GM12891 (cell line): ENCODE measurements around the gene OR6K2.

Experiments used
- DNase-seq: peaks from one replicate; pipeline ENCODE4 v3.0.0; 2011; ENCODE audit warnings: low spot score; ENCODE audit not compliant: insufficient read length
- FAIRE-seq: peaks from 2 replicates; lab custom pipeline; 2011; peaks lifted over from hg19 to GRCh38; lab: Jason Lieb, UNC
- PAX5 ChIP-seq: IDR thresholded peaks from 2 replicates; pipeline ENCODE4 v1.6.1; 2011; ENCODE audit warnings: low read length, moderate library complexity, mild to moderate bottlenecking; ENCODE audit not compliant: insufficient read depth, severe bottlenecking
- POLR2A ChIP-seq: IDR thresholded peaks from 2 replicates; pipeline ENCODE4 v1.6.1; 2011; ENCODE audit warnings: low read depth, low read length, control low read depth
- POLR2AphosphoS5 ChIP-seq: IDR thresholded peaks from 2 replicates; pipeline ENCODE4 v1.6.1; 2011; ENCODE audit warnings: low read depth, low read length, control low read depth
- POU2F2 ChIP-seq: IDR thresholded peaks from 2 replicates; pipeline ENCODE4 v1.6.1; 2011; ENCODE audit warnings: low read depth, mild to moderate bottlenecking, control low read depth, low read length, moderate library complexity
- SPI1 ChIP-seq: IDR thresholded peaks from 2 replicates; pipeline ENCODE4 v1.6.1; 2011; ENCODE audit warnings: low read depth, low read length, control low read depth
- TAF1 ChIP-seq: IDR thresholded peaks from 2 replicates; pipeline ENCODE4 v1.6.1; 2011; ENCODE audit warnings: low read depth, low read length, control low read depth

Gene OR6K2

DNA sequence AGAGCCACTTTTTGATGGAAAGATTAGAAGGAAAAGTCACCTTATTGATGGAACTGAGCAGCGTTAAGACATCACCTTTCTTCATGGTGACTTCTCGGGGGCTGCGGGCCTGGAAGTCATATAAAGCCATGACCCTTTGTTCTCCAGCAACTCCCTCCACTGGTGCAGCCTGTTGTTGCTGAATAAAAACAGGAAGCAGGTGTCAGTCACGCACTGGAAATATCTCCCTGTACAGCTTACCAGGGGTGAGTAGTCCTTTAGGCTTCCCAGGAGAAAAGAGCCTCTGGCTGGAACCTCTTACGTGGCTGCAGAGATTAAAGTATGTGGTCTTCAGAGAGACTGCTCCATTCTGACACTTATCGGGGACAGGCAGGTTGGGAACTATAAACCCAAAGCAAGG, 45.9 kb downstream of the OR6K2 start:
- TF ChIP-seq SPI1, result no peak
- no peak for TF ChIP-seq TAF1
- TF ChIP-seq POLR2A, result no peak
- TF ChIP-seq POU2F2, result no peak
- no peak for TF ChIP-seq PAX5
- no peak for TF ChIP-seq POLR2AphosphoS5
- DNase-seq, result no peak
- FAIRE-seq, result no peak

DNA sequence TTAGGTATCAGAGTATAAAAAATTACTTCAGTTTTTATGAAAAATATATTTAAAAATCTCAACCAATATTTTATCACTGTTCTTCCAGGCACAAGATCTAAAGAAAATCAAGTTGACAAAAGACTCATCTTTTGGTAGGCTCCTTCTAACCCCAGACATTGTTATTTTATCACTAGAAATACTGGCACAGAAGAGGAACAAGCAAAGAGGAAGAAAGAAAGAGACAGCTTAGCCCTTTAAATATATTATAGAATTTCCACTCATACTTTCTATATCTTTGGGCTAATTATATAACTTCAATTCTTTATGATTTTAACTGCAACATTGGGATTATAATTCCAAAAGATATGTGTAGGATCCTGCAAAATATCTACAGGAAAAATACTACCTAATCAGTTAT, 46.4 kb downstream of the OR6K2 start:
- FAIRE-seq (no peak), DNase-seq (no peak)
- TF ChIP-seq POLR2A, result no peak
- no peak for TF ChIP-seq SPI1
- no peak for TF ChIP-seq POLR2AphosphoS5
- TF ChIP-seq TAF1, result no peak
- TF ChIP-seq POU2F2, result no peak
- no peak for TF ChIP-seq PAX5

DNA sequence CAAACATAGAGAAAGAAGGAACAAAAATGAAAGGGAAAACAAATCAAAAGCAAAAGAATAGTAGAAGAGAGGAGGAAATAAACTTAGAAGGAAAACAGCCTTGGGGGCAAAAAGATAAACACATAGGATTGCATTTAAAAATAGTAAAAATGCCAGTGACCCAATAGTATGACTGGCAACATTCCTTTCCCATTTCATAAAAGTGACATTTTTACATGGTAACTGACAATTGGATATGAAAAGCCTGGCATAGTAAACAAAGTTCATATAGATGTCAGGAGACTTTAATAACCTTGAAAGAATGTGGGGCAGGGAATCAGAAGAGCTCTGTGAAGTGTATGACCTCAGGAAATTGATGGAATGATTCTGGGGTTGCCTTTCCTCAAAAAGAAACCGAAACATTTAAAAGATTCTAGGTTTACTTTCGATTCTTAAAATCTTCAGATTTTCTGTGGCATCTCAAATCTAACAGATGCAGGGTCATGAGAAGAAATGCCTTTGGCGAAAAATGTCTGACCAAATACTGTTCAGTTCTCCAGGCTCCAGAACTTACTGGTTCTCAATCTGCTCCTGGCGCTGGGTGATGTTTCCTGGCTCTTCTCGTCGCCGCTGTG, 47.6 kb downstream of the OR6K2 start:
- DNase-seq, result no peak
- TF ChIP-seq TAF1 (no peak), POLR2A (no peak), SPI1 (no peak), POU2F2 (no peak), PAX5 (no peak), POLR2AphosphoS5 (no peak)
- no peak for FAIRE-seq
